Neuronal stem cell (in vitro differentiated cells): Measurements from ENCODE around the gene PAQR5.
"Not testable (repeated sequence)": the region's sequence is repeated elsewhere in the genome, so short reads cannot be mapped to it uniquely, and the experiment has no call there.

Source experiments
- DNase-seq: peaks from one replicate; pipeline ENCODE4 v3.0.0-alpha.2; 2013; ENCODE audit warnings: low spot score
- H2AFZ ChIP-seq: one replicate; pipeline ENCODE4 v1.6.1; 2013; ENCODE audit warnings: mild to moderate bottlenecking, low read length, inconsistent platforms
- H2AK5ac ChIP-seq: 2 replicates; pipeline ENCODE4 v1.6.1; 2013; ENCODE audit warnings: low read depth, mild to moderate bottlenecking, inconsistent platforms, low read length, moderate library complexity, mixed read lengths
- H2BK120ac ChIP-seq: 2 replicates; pipeline ENCODE4 v1.6.1; 2013; ENCODE audit warnings: low read depth, mild to moderate bottlenecking, inconsistent platforms, low read length, moderate library complexity, mixed read lengths
- H2BK12ac ChIP-seq: one replicate; pipeline ENCODE4 v1.6.1; 2013; ENCODE audit warnings: low read length, inconsistent platforms
- H2BK15ac ChIP-seq: 2 replicates; pipeline ENCODE4 v1.6.1; 2013; ENCODE audit warnings: mild to moderate bottlenecking, low read length, inconsistent platforms, mixed read lengths
- H2BK5ac ChIP-seq: one replicate; pipeline ENCODE4 v1.6.1; 2013; ENCODE audit warnings: inconsistent platforms, mild to moderate bottlenecking, low read length, moderate library complexity
- H3K14ac ChIP-seq: one replicate; pipeline ENCODE4 v1.6.1; 2013; ENCODE audit warnings: low read length, inconsistent platforms
- H3K18ac ChIP-seq: 2 replicates; pipeline ENCODE4 v1.6.1; 2013; ENCODE audit warnings: low read length, inconsistent platforms
- H3K23ac ChIP-seq: 2 replicates; pipeline ENCODE4 v1.6.1; 2013; ENCODE audit warnings: low read depth, mild to moderate bottlenecking, mixed read lengths, low read length, inconsistent platforms; ENCODE audit not compliant: poor library complexity
- H3K27ac ChIP-seq: replicated peaks from 3 replicates; pipeline ENCODE4 v1.5.1; 2013; ENCODE audit warnings: low read length, inconsistent platforms
- H3K27me3 ChIP-seq, 3 experiments: 2 replicates each; pipeline ENCODE4 v1.6.1; 2013; ENCODE audit warnings: low read length in 3 of 3, mild to moderate bottlenecking in 2 of 3, inconsistent platforms in 1 of 3, low read depth in 1 of 3, mixed read lengths in 1 of 3, moderate library complexity in 1 of 3; ENCODE audit not compliant: control insufficient read depth in 3 of 3, insufficient read depth in 3 of 3
- H3K36me3 ChIP-seq, 2 donors: replicated peaks in 1 of 2; 2 replicates each; pipeline ENCODE4 v1.6.1; 2013; ENCODE audit warnings: low read length in 2 of 2; ENCODE audit not compliant: control insufficient read depth in 2 of 2, insufficient read depth in 2 of 2
- H3K4ac ChIP-seq: 2 replicates; pipeline ENCODE4 v1.6.1; 2013; ENCODE audit warnings: inconsistent platforms, mild to moderate bottlenecking, low read length, moderate library complexity
- H3K4me1 ChIP-seq, 2 donors: 1 replicate in 1 of 2; 2 replicates in 1 of 2; pipeline ENCODE4 v1.6.1; 2013; ENCODE audit warnings: low read length in 2 of 2, low read depth in 1 of 2; ENCODE audit not compliant: control insufficient read depth in 2 of 2, insufficient read depth in 1 of 2
- H3K4me2 ChIP-seq: one replicate; pipeline ENCODE4 v1.6.1; 2013; ENCODE audit warnings: mild to moderate bottlenecking, low read length, inconsistent platforms; ENCODE audit not compliant: insufficient read depth, poor library complexity, severe bottlenecking
- H3K4me3 ChIP-seq, 2 donors: 2 replicates each; pipeline ENCODE4 v1.5.1; 2013; ENCODE audit warnings: low read length in 2 of 2, mild to moderate bottlenecking in 2 of 2, inconsistent platforms in 1 of 2, moderate library complexity in 1 of 2
- H3K79me1 ChIP-seq: one replicate; pipeline ENCODE4 v1.6.1; 2013; ENCODE audit warnings: low read depth, mild to moderate bottlenecking, inconsistent platforms, low read length, moderate library complexity
- H3K9ac ChIP-seq: one replicate; pipeline ENCODE4 v1.6.1; 2013; ENCODE audit warnings: mild to moderate bottlenecking, low read depth, low read length, inconsistent platforms; ENCODE audit not compliant: poor library complexity
- H3K9me3 ChIP-seq, 2 donors: replicated peaks in 1 of 2; 2 replicates each; pipeline versions ENCODE3 to v1.6.1; 2013; ENCODE audit warnings: low read length in 2 of 2, mild to moderate bottlenecking in 2 of 2, inconsistent platforms in 1 of 2, low read depth in 1 of 2, mixed read lengths in 1 of 2, moderate library complexity in 1 of 2; ENCODE audit not compliant: control insufficient read depth in 2 of 2, insufficient read depth in 1 of 2
- H4K8ac ChIP-seq: one replicate; pipeline ENCODE4 v1.6.1; 2013; ENCODE audit warnings: low read depth, mild to moderate bottlenecking, inconsistent platforms, low read length, moderate library complexity
- H4K91ac ChIP-seq: one replicate; pipeline ENCODE4 v1.6.1; 2013; ENCODE audit warnings: low read length, low read depth, mild to moderate bottlenecking, inconsistent platforms; ENCODE audit not compliant: poor library complexity
- WGBS, 2 donors: extraction: QIAGEN DNeasy Blood & Tissue Kit; methylation state at CpG; one replicate each; pipeline ENCODE4 v1.1.7; 2013; ENCODE audit warnings: missing lambda C conversion rate in 2 of 2, mixed read lengths in 1 of 2; ENCODE audit not compliant: insufficient read length in 2 of 2, insufficient replicate concordance in 1 of 2; ENCODE audit errors: extremely low coverage in 2 of 2; 5-methylcytosine and 5-hydroxymethylcytosine counted together

PAQR5 gene

DNA sequence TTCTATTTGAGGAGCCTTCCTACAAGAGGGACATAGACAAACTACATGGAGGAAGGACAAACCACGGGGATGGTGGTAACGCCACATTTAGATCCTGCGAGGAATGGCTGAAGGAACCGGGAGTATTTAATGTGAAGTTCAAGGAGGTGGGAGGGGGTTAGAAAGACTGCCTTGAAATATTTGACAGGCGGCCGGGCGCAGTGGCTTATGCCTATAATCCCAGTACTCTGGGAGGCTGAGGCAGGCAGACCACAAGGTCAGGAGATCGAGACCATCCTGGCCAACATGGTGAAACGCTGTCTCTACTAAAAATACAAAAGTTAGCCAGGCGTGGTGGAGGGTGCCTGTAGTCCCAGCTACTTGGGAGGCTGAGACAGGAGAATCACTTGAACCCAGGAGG is 83.5 kb downstream of the PAQR5 start:
- H3K9ac ChIP-seq, H3K23ac ChIP-seq, H3K79me1 ChIP-seq, H3K4ac ChIP-seq, H2BK15ac ChIP-seq, H4K91ac ChIP-seq, H3K27ac ChIP-seq, H2AK5ac ChIP-seq, H4K8ac ChIP-seq, DNase-seq, H2BK120ac ChIP-seq, H3K4me3 ChIP-seq, H3K14ac ChIP-seq, H3K18ac ChIP-seq, H3K9me3 ChIP-seq, H3K36me3 ChIP-seq, H3K4me1 ChIP-seq, H2BK5ac ChIP-seq, H2AFZ ChIP-seq, H2BK12ac ChIP-seq, H3K4me2 ChIP-seq: not testable (repeated sequence)
- no CpG with 5 or more reads among the region's 10 CpGs for WGBS, 2 donors
- H3K27me3 ChIP-seq, result peaks cover 0 to 23% (median 0%) of the 10 kb centered on the region in 3 experiments

DNA sequence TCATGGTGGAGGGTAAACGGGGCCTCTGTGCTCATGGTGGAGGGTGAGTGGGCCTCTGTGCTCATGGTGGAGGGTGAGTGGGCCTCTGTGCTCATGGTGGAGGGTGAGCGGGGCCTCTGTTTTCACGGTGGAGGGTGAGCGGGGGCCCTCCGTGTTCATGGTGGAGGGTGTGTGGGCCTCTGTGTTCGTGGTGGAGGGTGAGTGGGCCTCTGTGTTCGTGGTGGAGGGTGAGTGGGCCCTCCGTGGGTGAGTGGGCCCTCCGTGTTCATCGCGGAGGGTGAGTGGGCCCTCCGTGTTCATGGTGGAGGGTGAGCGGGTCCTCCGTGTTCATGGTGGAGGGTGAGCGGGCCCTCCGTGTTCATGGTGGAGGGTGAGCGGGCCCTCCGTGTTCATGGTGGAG is 85.4 kb downstream of the PAQR5 start:
- H4K8ac ChIP-seq, H3K9me3 ChIP-seq, H2BK120ac ChIP-seq, H3K36me3 ChIP-seq, H4K91ac ChIP-seq, DNase-seq, H2AK5ac ChIP-seq, H3K23ac ChIP-seq, H3K18ac ChIP-seq, H3K4me2 ChIP-seq, H2BK5ac ChIP-seq, H3K14ac ChIP-seq, H2BK12ac ChIP-seq, H2BK15ac ChIP-seq, H2AFZ ChIP-seq, H3K4me3 ChIP-seq, H3K79me1 ChIP-seq, H3K9ac ChIP-seq, H3K4ac ChIP-seq, H3K27ac ChIP-seq, H3K4me1 ChIP-seq: not testable (repeated sequence)
- H3K27me3 ChIP-seq, result peaks cover 0 to 32% (median 0%) of the 10 kb centered on the region in 3 experiments
- no CpG with 5 or more reads among the region's 18 CpGs for WGBS, 2 donors

DNA sequence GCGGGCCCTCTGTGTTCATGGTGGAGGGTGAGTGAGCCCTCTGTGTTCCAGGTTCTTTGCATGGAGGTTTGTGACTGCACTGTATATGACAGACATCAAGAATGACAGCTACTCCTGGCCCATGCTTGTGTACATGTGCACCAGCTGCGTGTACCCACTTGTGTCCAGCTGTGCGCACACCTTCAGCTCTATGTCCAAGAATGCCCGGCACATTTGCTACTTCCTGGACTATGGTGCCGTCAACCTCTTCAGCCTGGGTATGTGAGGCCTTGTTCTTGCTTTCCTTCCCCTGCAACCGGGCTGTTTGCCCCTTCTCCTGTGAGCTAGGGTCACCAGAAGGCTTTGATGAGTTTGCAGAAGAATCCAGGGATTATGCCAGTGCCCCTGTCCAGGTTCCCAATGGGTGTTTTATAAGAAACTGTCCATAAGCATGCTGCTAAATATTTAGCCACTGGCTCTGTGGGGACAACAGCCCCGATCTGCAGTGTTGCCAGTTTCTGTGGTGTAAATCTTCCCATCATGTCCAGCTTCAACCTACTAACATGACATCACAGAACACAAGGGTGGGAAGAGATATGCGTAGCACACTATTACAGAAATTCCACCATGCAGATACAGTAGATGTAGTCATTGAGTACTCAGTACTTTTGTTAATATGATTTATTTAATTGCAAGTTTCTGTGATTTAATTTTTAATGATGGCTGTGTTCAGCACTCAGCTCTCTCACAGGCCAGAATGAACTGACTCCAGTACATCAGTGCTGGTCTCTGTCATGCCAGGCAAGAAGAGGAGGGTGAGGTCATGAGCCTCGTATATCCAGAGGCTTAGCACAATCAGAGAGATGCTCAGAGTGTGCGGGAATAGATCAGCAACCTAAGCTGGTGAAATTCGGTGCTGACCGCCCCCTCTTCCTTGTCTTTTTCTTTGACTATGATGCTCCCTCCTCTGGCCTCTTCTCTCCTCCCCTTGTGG is 86.2 kb downstream of the PAQR5 start:
- H4K91ac ChIP-seq, result no peak overlapping the region
- no peaks in the 10 kb centered on the region for H3K36me3 ChIP-seq
- H3K4me2 ChIP-seq, result no peak overlapping the region
- no peak overlapping the region for H2BK12ac ChIP-seq
- no peak overlapping the region for H3K9ac ChIP-seq
- no peak for DNase-seq
- no peak overlapping the region for H3K23ac ChIP-seq
- H2AK5ac ChIP-seq, result no peak overlapping the region
- H3K4me1 ChIP-seq, result peaks cover 0 to 3% of the 10 kb centered on the region in 2 donors
- no peak overlapping the region for H2BK15ac ChIP-seq
- H3K4ac ChIP-seq, result no peak overlapping the region
- peaks cover 3% of the 10 kb centered on the region for H3K79me1 ChIP-seq
- no peak overlapping the region for H3K14ac ChIP-seq
- no peak overlapping the region for H2AFZ ChIP-seq
- H3K27ac ChIP-seq, result no peak overlapping the region
- no peak overlapping the region for H3K18ac ChIP-seq
- no peaks in the 10 kb centered on the region for H3K9me3 ChIP-seq
- no peak overlapping the region for H4K8ac ChIP-seq
- no peak overlapping the region for H3K4me3 ChIP-seq
- WGBS, 2 donors, result no CpG with 5 or more reads among the region's 12 CpGs
- no peak overlapping the region for H2BK5ac ChIP-seq
- H3K27me3 ChIP-seq, result peaks cover 0 to 34% (median 0%) of the 10 kb centered on the region in 3 experiments
- H2BK120ac ChIP-seq, result no peak overlapping the region

DNA sequence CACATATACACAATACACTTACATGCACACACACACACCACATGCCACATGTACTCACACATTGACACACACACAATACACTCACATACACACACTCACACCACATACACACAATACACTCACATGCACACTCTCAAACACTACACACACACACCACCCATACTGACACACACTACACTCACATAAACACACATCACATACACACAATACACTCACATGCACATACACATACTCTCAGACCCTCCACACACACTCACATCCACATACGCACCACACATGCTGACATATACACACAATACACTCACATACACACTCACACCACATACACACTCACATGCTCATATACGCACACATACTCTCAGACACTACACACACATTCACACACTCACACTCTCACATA is 87.1 kb downstream of the PAQR5 start:
- H3K27ac ChIP-seq, result no peak overlapping the region

More for the DNA sequence above, 87.1 kb downstream of the PAQR5 start:
- peak overlapping the region; percentile 4 for H2BK12ac ChIP-seq
- H3K23ac ChIP-seq, result no peak overlapping the region
- peak overlapping the region; percentile 14 for H3K14ac ChIP-seq
- no peaks in the 10 kb centered on the region for H3K9me3 ChIP-seq
- H2AK5ac ChIP-seq, result no peak overlapping the region
- no peak overlapping the region for H2BK5ac ChIP-seq
- no peak overlapping the region for H3K9ac ChIP-seq
- H2BK120ac ChIP-seq, result no peak overlapping the region
- no peak overlapping the region for H3K4ac ChIP-seq
- no peaks in the 10 kb centered on the region for H3K36me3 ChIP-seq
- H3K4me1 ChIP-seq, result peaks cover 0 to 3% of the 10 kb centered on the region in 2 donors
- H2AFZ ChIP-seq, result no peak overlapping the region
- H3K4me2 ChIP-seq, result no peak overlapping the region
- peak overlapping the region in 1 of 2 donors; percentile 49 for H3K4me3 ChIP-seq
- H3K27me3 ChIP-seq, result peaks cover 0 to 27% (median 0%) of the 10 kb centered on the region in 3 experiments
- no peak overlapping the region for H4K8ac ChIP-seq
- H3K18ac ChIP-seq, result no peak overlapping the region
- DNase-seq, result no peak
- H4K91ac ChIP-seq, result no peak overlapping the region
- 100% methylated on average over 1 to 2 of the region's 2 CpGs for WGBS, 2 donors
- H2BK15ac ChIP-seq, result no peak overlapping the region
- H3K79me1 ChIP-seq, result peaks cover 3% of the 10 kb centered on the region
